Sigmoid colon (tissue), 3 donors: ENCODE results near the gene PRKN.

Source experiments
- POLR2A ChIP-seq, 2 donors: fragments of 450-650 bp; IDR thresholded peaks; one replicate each; pipeline ENCODE4 v1.6.1; 2016; ENCODE audit warnings: antibody characterized with exemption in 2 of 2, mild to moderate bottlenecking in 2 of 2, moderate library complexity in 2 of 2
- TF ChIP-seq, protein P1 (sequence below), 4 experiments: fragments of 450-650 bp in 3 of 4; fragments of 200-600 bp in 1 of 4; IDR thresholded peaks; one replicate each; pipeline ENCODE4 v1.5.1; 2016 to 2019; ENCODE audit warnings: antibody characterized with exemption in 4 of 4, mild to moderate bottlenecking in 3 of 4, moderate library complexity in 2 of 4

DNA sequence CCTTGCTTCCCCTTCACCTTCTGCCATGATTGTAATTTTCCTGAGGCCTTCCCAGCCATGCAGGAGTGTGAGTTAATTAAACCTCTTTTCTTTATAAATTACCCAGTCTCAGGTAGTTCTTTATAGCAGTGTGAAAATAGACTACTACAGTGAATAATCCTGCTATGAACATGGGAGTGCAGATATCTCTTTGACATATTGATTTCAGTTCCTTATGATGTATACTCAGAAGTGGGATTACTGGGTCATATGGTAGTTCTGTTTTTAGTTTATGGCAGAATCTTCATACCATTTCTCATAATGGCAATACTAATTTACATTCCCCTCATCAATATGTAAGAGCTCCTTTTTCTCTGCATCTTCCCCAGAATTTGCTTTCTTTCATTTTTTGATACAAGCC is 26.2 kb upstream of the PRKN start:
- no peak for TF ChIP-seq POLR2A (IDR thresholded peaks at IDR 0.05)
- TF ChIP-seq, protein P1, sequence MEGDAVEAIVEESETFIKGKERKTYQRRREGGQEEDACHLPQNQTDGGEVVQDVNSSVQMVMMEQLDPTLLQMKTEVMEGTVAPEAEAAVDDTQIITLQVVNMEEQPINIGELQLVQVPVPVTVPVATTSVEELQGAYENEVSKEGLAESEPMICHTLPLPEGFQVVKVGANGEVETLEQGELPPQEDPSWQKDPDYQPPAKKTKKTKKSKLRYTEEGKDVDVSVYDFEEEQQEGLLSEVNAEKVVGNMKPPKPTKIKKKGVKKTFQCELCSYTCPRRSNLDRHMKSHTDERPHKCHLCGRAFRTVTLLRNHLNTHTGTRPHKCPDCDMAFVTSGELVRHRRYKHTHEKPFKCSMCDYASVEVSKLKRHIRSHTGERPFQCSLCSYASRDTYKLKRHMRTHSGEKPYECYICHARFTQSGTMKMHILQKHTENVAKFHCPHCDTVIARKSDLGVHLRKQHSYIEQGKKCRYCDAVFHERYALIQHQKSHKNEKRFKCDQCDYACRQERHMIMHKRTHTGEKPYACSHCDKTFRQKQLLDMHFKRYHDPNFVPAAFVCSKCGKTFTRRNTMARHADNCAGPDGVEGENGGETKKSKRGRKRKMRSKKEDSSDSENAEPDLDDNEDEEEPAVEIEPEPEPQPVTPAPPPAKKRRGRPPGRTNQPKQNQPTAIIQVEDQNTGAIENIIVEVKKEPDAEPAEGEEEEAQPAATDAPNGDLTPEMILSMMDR (IDR thresholded peaks at IDR 0.05): no peak
